BLaER1 (cell line): ENCODE data around the gene CASP8.

Source experiments
- H3K27ac ChIP-seq: shearing (Covaris generic); formaldehyde crosslinking; 2 replicates; pipeline ENCODE4 v1.8.1; 2022
- H3K27me3 ChIP-seq: shearing (Covaris generic); formaldehyde crosslinking; 2 replicates; pipeline ENCODE4 v1.8.1; 2022
- H3K36me3 ChIP-seq: shearing (Covaris generic); formaldehyde crosslinking; 2 replicates; pipeline ENCODE4 v1.8.1; 2022
- H3K4me1 ChIP-seq: shearing (Covaris generic); formaldehyde crosslinking; 2 replicates; pipeline ENCODE4 v1.8.1; 2022
- H3K4me2 ChIP-seq: shearing (Covaris generic); formaldehyde crosslinking; 2 replicates; pipeline ENCODE4 v1.8.1; 2022
- H3K4me3 ChIP-seq: shearing (Covaris generic); formaldehyde crosslinking; 2 replicates; pipeline ENCODE4 v1.8.1; 2022
- H3K9ac ChIP-seq: shearing (Covaris generic); formaldehyde crosslinking; 2 replicates; pipeline ENCODE4 v1.8.1; 2022
- H3K9me3 ChIP-seq: shearing (Covaris generic); formaldehyde crosslinking; 2 replicates; pipeline ENCODE4 v1.8.1; 2022
- H4K20me1 ChIP-seq: shearing (Covaris generic); formaldehyde crosslinking; 2 replicates; pipeline ENCODE4 v1.8.1; 2022
- Cebpa-rat ChIP-seq: shearing (Covaris generic); IDR thresholded peaks from 2 replicates; pipeline ENCODE4 v1.8.1; 2022

The CASP8 gene

GRCh38 chr2:201320701-201321100, 60.4 kb downstream of the CASP8 start:
- Histone ChIP-seq H3K4me3 (no peak overlapping the region), H3K9ac (no peak overlapping the region), H3K36me3 (no peaks in the 10 kb centered on the region), H3K27ac (no peak overlapping the region), H3K4me1 (no peaks in the 10 kb centered on the region), H3K27me3 (no peaks in the 10 kb centered on the region), H3K9me3 (peaks cover 55% of the 10 kb centered on the region), H3K4me2 (no peak overlapping the region), H4K20me1 (no peaks in the 10 kb centered on the region)
- TF ChIP-seq Cebpa-rat, result no peak

- Histone ChIP-seq H4K20me1 (no peaks in the 10 kb centered on the region), H3K4me1 (no peaks in the 10 kb centered on the region), H3K27ac (no peak overlapping the region), H3K9ac (no peak overlapping the region), H3K4me3 (no peak overlapping the region; the same call in 1 of the 2 replicates), H3K27me3 (no peaks in the 10 kb centered on the region), H3K4me2 (no peak overlapping the region), H3K36me3 (no peaks in the 10 kb centered on the region), H3K9me3 (peaks cover 55% of the 10 kb centered on the region)
- TF ChIP-seq Cebpa-rat, result no peak
These were observed 62.4 kb downstream of the CASP8 start for GRCh38 chr2:201322772-201323171.

GRCh38 chr2:201327678-201328077, 67.3 kb downstream of the CASP8 start:
- H3K4me2 ChIP-seq, result no peak overlapping the region
- H3K9ac ChIP-seq, result no peak overlapping the region
- H3K36me3 ChIP-seq, result no peaks in the 10 kb centered on the region

DNA sequence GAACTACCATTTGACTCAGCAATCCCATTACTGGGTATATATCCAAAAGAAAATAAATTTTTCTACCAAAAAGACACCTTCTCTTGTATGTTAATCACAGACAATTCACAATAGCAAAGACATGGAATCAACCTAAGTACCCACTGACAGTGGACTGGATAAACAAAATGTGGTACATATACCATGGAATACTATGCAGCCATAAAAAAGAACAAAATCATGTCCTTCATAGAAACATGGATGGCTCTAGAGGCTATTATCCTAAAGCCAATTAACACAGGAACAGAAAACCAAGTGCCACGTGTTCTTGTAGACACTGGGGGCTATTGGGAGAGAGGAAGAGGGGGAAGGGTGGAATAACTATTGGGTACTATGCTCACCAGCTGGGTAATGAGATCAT, 69.1 kb downstream of the CASP8 start:
- H3K4me1 ChIP-seq, result 0 out of 2 replicates have a peak, but pooled peaks cover 8% of the 10 kb centered on the region
- no peaks in the 10 kb centered on the region for H4K20me1 ChIP-seq
- no peak overlapping the region for H3K27ac ChIP-seq
- no peak overlapping the region for H3K9ac ChIP-seq
- H3K9me3 ChIP-seq, result peaks cover 14% of the 10 kb centered on the region; the same call in 1 of the 2 replicates
- H3K4me2 ChIP-seq, result no peak overlapping the region
- no peaks in the 10 kb centered on the region for H3K27me3 ChIP-seq
- H3K36me3 ChIP-seq, result no peaks in the 10 kb centered on the region
- TF ChIP-seq Cebpa-rat, result no peak
- no peak overlapping the region for H3K4me3 ChIP-seq

More at GRCh38 chr2:201327678-201328077, 67.3 kb downstream of the CASP8 start:
- H3K27me3 ChIP-seq, result no peaks in the 10 kb centered on the region
- no peak overlapping the region for H3K27ac ChIP-seq
- no peak for TF ChIP-seq Cebpa-rat
- 0 out of 2 replicates have a peak, but pooled peaks cover 8% of the 10 kb centered on the region for H3K4me1 ChIP-seq
- H4K20me1 ChIP-seq, result no peaks in the 10 kb centered on the region
- H3K4me3 ChIP-seq, result no peak overlapping the region
- peaks cover 23% of the 10 kb centered on the region for H3K9me3 ChIP-seq
